HG03521 (cell line): ENCODE data around the gene DYRK1A.

Experiments used
- ATAC-seq: cut with Tn5 transposase; IDR thresholded peaks from one replicate; pipeline ENCODE4 v1.9.1; 2021; ENCODE audit warnings: mild to moderate bottlenecking, moderate library complexity; ENCODE audit not compliant: unreplicated experiment

Gene DYRK1A

DNA sequence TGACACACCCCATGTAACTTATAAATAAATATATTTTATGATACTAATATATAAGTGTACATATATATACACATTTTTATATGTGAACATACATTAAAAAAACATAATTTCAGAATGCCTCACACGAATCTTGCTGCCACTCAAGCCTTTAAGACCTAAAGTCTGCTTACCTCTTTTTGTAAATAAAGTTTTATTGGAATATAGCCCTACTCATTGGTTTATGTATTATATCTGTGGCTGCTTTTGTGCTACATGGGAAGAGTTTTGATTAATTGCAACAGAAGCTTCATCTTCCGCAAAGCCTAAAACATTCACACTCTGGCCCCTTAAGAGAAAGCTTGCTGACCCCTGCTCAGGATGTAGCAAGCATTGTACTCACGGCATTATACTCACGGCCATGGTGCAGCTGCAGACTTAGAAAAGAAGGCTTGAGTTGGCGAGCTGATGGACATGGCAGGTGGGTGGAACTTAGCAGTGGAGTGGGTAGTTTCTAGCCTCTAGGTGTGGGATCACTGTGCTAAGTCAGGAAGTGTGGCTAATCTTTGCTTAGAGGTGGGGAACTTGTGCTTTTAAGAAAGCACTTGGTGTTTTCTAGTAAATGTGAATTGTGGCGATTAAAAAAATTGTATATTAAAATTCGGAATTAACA lies 80.8 kb downstream of the DYRK1A start:
- no peak for ATAC-seq

DNA sequence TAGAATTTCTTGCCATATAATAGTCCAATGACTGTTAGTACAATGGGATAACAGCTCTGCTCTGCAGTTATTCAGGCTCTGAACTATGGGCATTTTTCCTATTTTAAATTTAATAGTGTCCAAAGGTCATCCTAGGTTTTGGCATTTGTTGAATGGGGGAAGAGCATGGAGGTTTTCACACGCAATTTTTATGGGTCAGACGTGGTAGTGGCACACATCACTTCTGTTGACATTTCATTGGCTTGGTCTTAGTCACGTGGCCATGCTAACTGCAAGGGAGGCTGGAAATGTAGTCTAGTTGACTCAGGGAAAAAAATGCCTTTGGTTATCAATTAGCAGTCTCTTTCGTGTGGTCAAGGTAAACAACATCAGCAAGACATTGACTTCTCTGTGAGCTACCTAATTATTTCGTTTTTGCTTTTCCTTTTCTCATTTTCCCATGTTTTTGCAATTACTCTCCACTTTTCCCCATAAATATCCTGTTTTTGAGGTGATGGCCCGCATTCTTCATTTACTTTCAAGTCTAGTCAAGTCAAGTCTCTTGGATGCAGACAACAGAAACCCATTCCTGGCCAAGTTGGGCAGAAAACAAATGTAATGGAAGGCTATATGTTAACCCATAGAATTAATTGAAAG lies 82.8 kb downstream of the DYRK1A start:
- no peak for ATAC-seq

DNA sequence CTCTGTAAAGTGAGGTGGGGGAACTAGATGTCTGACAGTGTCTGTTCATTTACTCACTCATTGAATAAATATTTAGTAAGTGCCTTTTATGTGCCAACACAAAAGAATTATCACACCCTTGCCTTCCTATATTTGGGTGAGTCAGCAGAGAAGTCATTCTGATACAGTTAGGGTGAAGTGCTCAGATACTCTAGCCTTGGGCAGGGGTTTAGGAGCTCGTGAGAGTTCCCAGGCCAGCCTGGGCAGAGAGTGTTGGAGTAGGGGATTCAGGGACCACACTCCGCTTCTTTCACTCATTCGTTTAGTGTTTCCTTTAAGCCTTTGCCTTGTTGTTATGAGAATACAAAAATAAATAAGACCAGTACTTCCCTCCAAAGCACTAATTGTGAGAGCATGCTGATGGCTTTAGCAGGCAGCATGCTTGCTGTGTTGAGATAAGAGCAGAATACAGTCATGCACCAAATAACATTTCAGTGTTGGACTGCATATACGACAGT lies 83.9 kb downstream of the DYRK1A start:
- ATAC-seq, result no peak

DNA sequence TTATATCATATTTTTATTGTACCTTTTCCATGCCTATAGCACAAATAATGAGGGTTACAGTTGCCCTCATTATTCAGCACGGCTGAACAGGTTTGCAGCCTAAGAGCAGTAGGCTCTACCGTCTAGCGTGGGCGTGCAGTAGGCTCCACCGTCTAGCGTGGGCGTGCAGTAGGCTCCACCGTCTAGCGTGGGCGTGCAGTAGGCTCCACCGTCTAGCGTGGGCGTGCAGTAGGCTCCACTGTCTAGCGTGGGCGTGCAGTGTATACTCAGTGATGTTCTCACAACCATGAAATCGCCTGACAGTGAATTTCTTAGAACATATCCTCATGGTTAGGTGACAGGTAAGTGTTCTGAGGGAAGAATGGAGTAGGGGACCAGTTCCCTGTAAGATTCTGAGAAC lies 84.9 kb downstream of the DYRK1A start:
- ATAC-seq, result no peak

DNA sequence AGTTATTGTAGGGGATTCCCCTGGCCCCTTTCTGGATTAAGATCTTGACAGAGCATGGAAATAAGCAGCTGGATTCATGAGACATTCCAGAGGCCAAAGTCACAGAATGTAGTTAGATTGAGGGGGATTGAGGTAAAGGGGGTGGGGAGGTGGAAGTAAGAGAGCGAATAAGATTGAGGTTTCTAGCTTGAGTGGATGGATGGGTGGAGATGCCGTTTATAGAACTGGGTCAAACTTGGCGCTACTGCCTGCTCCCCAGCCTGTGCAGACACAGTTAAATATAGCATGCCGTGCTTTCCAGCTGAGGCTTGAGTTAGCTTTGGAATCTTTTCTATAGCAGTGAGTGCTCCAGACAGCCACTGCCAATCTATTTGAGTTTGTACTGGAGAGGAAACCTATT lies 85.7 kb downstream of the DYRK1A start:
- ATAC-seq, result no peak

DNA sequence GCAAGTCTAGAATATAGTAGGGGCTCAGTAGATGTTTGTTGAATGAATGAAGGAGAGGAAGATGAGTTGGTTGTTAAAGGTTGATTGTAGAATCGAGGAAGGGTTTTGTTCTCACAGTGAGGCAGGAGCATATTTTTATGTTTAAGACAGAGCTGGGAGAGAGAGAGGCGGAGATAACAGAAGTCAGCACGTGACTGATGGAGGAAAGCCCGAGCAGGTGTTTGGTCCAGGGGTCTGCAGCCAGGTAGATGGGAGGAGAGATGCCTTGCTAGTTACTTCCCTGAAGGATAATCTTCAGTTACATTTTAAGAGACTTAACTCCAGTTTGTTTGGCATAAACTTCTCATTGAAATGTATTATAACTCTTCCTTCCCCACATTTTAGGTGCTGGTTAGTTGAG lies 86.8 kb downstream of the DYRK1A start:
- ATAC-seq, result no peak

DNA sequence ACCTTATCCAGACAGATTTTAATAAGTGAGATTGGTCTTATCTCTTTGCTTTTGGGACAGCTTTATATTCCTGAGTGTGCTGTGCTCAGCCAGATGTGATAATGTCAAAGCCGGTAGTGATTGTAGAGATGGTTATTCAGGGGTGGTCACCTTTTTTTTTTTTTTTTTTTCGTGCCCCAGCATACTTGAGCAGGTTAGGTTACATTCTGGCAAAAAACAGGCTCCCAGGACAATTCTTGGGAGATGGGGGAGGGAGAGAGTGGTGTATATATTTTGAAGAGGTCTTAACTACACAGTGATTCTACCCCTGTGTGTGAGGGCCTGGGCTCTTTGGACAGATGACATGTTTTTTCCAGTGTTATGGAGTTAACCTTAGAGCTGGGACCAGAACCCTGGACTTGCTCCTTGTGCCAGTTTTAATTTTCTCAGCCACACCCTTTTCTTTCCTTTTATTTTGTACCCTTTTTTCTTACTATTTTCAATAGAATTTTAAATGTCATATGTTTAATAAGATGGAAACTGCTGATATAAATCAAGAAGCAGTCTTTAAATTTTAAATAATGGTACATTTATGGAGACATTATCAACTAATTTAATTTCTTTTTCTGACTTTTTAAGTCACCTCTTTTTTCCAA lies 88.4 kb downstream of the DYRK1A start:
- no peak for ATAC-seq

DNA sequence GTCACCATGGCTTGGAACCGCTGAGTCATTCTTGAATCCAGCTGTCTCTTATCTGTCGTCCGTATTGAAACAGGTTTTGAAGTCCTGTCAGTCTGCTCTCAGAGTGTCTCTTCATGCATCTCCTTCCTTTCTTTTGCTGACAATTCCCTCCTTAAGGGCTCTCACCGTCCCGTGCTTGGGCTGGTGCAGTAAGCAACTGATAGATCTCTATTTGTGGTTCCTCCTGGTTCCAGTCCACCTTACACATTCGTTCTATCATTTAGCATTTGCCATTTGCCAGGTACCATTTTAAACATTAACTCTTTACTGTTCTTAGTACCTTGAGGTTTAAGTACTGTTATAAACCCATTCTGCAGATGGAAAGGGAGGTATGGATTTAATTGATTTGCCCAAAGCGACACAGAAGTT lies 88.9 kb downstream of the DYRK1A start:
- ATAC-seq, result no peak

DNA sequence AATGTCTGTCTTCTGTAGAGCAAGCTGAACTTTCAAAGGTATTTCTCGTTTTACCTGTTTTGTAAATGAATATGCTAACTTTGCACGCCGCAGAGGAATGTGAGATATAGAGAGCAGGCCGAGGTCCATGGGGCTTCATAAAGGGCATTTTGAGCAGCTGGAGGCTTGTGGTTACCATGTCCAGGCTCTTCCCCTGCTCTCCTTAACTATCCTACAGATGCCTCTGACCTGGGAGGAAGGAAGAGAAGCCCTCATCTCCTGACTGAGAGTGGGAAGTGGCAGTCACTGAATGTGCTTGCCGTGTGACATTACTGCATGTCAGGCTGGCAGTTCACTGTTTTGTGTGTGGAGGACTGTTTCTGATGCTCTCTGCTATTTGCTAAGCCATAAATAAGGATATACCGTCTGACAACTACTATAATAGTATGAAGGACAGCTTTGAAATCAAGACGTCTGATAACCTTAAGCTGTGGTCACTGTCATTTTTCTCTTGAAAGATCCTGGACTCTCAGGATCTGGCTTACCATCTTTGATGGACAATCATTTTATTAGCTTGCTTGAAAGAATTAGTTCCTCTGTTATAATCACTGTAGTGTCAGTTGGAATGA lies 92.2 kb downstream of the DYRK1A start:
- ATAC-seq, result no peak

DNA sequence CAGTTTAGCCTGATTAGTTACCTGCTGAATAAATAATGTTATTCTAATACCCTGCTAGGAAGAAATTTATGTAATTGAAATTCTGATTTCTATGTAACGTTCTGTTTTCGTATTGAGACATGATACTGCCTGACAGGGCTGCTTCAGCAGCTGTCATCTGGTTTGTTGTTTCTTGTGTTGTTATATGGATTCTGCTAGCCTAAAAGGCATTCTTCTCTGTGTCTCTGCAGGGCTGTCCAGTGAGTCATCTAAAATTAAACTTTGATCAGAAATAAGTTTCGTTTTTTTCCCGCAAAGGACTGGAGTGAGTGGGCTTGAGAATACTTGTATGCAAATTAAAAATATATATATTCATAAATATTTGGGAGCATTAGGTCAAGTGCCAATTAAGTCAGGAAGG lies 93.0 kb downstream of the DYRK1A start:
- ATAC-seq, result no peak

DNA sequence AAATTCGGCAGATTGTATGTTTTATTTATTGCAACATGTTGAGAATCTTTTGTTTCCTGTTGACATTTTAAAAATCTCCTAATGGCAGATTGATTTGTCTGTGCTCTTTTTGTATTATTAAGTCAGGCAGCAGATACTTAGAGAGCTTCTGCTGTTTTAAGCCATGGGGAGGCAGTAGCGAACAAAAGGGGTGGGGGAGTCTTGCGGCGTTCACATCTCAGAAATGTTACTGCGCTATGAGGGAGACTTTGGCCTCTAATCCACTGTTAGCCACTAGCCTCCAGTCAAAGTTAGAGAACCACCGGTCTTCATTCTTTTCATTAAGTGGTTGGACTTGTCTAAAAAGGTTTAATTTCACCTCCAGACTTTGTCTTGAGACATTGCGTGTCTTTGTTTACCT lies 93.6 kb downstream of the DYRK1A start:
- no peak for ATAC-seq

DNA sequence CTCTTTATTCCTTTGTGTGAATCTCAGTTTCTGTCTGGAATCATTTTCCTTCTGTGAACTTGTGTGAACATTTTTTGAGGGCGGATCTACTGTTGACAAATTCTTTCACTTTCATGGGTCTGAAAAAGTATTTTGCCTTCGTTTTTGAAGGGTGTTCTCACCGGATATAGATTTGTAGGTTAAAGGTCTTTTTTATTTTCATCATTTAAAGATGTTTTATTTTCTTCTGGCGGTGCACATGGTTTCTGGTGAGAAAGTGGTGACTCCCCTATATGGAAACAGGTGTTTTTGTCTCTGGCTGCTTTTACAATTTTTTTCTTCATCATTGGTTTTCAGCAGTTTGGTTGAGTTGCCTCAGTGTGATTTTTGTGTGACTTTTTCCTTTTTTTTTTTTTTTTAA lies 94.9 kb downstream of the DYRK1A start:
- no peak for ATAC-seq

DNA sequence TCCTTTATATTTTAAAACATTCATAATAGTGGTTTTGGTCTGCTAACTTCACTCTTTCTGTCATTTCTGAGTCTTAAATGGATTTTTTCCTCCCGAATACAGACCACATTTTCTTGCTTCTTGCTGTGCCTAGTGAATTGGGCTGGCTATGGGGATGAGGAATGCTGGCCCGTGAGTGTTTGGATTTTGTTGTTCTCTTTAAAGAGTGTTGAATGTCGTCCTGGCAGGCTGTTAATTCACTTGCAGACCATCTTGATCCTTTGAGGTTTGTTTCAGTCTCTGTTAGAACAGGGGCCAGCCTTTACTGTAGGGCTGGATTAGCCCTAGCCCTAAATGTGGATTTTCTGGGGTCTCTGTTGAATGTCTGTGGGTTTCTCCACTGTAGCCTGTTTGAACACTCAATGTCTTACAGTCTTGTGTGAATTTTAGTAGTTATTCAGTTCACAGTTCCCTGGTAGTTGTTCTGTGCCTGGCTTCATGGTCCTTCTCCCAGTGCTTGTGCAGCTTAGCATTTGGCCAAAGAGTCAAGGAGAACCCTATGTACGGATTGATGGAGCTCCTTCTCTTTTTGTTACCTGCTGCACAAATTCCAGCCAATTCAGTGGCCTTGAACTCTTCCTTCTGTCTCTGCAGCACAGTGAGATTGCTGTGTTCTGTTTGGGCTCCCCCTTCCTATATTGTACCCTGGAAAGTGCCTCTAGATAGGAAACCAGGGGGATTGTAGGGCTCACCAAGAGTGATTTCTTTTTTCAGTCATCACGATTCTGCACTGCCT lies 95.7 kb downstream of the DYRK1A start:
- no peak for ATAC-seq

DNA sequence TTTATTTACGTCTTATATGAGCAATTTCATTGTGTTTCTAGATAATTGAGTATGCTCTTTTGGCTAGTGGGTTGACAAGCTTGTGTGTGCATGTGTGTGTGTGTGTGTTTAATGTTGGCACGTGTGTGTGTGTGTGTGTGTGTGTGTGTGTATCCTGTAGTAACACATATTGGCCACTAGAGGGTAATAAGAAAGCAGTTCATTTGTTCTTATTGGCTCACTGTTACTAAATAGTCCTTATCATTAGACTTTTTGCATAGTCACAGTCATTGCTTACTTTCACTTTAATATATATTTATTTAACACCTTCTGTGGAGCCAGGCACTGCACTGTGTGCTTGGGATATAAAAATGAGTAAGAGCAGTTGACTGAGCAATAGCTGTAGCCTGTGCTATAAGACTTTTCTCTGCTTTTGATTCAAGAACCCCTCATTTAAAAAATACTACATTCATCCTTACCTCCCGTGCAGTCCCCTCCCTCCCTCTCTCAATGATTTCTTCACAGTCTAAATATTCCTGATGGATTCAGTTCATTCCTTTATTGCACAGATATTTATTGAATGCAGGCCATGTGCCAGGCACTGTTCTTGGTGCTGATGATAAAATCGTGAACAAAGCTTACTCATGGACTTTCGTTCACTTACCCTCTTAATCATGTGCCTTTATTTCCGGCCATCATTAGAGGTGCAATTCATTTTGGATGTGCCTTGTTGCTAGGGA lies 96.7 kb downstream of the DYRK1A start:
- no peak for ATAC-seq

DNA sequence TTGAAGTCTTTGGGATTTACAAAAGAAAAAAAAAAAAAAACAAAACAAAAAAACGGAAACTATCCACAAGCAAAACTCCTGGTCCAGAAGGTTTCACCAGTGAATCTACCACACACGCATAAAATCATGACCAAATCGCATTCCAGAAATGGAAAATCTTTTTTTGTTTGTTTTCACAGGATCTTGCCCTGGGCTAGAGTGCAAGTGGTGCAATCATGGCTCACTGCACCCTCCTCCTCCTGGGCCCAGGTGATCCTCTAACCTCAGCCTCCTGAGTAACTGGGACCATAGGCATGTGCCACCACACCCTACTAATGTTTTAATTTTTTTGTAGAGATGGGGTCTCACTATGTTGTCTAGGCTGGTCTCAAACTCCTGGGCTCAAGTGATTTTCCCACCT lies 100.5 kb downstream of the DYRK1A start:
- ATAC-seq, result no peak

DNA sequence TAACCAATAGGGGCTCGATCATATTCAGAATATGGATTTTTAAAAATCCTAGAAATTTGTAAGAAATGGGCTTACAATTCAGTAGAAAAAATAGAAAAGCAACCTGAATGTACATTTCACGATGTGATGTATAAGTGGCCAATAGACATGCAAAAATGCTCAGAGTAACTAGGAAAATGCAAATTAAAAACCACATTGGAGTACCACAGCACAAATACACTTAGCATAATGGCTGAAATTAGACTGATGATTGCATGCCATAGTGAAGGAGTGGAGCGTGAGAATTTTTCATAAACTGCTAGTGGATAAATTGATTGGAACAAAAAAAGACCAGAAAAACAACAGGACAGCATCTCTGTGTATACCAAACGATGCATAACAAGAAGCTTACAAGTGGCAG lies 102.3 kb downstream of the DYRK1A start:
- ATAC-seq, result no peak

DNA sequence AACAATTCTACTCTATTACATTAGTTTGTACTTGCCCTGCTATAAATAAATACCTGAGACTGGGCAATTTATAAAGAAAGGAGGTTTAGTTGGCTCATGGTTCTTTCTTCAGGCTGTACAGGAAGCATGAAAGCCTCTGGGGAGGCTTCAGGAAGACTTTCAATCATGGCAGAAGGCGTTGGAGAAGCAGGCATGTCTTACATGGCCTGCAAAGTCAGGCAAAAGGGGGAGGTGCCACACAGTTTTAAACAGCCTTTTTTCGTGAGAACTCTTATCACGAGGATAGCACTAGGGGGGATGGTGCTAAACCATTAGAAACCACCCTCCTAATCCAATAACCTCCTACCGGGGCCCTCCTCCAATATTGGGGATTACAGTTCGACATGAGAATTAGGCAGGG lies 102.9 kb downstream of the DYRK1A start:
- no peak for ATAC-seq

DNA sequence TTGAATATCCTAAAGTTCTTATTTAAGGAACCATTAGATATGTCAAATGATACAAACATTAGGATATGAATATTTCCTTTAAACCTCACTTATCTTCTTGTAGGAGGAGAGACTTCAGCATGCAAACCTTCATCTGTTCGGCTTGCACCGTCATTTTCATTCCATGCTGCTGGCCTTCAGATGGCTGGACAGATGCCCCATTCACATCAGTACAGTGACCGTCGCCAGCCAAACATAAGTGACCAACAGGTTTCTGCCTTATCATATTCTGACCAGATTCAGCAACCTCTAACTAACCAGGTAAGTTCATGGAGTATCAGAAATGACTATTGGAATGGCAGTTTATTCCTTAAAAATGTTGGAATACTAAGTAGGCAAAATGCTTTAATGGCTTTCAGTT lies 106.0 kb downstream of the DYRK1A start:
- ATAC-seq, result no peak

DNA sequence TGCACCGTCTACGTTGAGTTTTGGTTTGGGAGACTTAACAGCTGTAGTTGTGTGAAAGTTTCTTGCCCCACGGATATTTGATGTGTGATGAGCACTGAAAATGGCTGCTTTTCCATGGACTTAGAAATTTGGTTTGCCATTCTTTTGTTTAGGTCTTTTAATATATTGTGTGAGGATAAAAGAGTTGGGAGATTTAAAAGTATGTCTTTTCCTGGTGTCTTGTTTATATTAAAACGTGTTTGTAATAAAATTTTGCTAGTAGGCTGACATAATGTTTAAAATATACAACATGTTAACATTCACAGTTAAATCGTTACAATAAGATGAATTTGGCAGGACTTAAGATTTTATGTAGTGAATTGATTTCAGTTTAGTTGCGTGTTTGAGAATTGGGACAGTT lies 106.9 kb downstream of the DYRK1A start:
- no peak for ATAC-seq

DNA sequence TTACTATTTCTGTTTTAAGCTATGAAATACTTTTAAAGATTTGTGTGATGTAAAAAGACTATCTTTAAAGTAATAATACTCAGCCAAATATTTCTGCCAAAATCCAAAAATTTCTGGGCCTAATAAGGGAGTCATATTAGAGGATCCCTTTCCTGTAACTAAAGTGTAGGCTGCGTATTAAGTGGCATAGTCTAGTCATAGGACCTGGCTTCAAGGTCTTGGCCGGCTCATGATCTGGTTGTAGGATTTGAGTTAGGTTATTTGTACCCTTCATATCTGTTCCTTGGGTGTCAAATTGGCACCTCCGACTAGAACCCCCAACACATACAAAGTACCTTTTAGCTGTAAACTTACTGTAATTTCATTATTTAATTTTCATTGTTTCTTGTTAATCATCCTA lies 107.8 kb downstream of the DYRK1A start:
- no peak for ATAC-seq
